ENCODE measurements around the gene MERTK. TPM values are rescaled to one million over a fixed set of nuclear protein-coding genes. Genes with fewer than 3 reads are reported as not detected.

MERTK gene
- total and polyA plus RNA-seq, 2 experiments from 2014 or later, result under 0.01 TPM; not detected in 1

GRCh38 chr2:111919794-111920608, 21.6 kb downstream of the MERTK start:
- H4K20me1 ChIP-seq (ENCODE audit: insufficient read depth), result no peaks in the 10 kb centered on the region
- no peaks in the 10 kb centered on the region for H3K9me2 ChIP-seq (ENCODE audit: insufficient read depth)
- no peaks in the 10 kb centered on the region for H3F3A ChIP-seq (ENCODE audit: insufficient read depth)
- no peak for DNase-seq
- peaks cover 11% of the 10 kb centered on the region; the same call in 1 of the 2 replicates for H3K27me3 ChIP-seq (replicated peaks; ENCODE audit: insufficient read depth)
- H3K4me1 ChIP-seq (ENCODE audit: insufficient read depth), result no peaks in the 10 kb centered on the region
- no peak overlapping the region for H2AFZ ChIP-seq
- no peak overlapping the region for H3K9ac ChIP-seq
- no peak overlapping the region for H3K4me2 ChIP-seq (ENCODE audit: unreplicated experiment)
- WGBS, 2 experiments (ENCODE audit: low coverage in 1 of 2, low lambda C conversion rate in 2 of 2, missing lambda C conversion rate in 2 of 2), result 93 to 98% methylated on average over 8 of the region's 8 CpGs
- H3K79me2 ChIP-seq (ENCODE audit: insufficient read depth), result no peaks in the 10 kb centered on the region
- H3K27ac ChIP-seq, result no peak overlapping the region
- no peak overlapping the region for H3K4me3 ChIP-seq
- no peak for TF ChIP-seq EZH2 (IDR thresholded peaks at IDR 0.05; ENCODE audit: insufficient read depth, poor library complexity, severe bottlenecking)
- TF ChIP-seq EZH2phosphoT487 (IDR thresholded peaks at IDR 0.05; ENCODE audit: insufficient read depth, low read depth), result no peak
- H3K9me3 ChIP-seq (ENCODE audit: low read depth), result no peaks in the 10 kb centered on the region
- no peaks in the 10 kb centered on the region for H3K36me3 ChIP-seq (ENCODE audit: low read depth)
- in situ Hi-C loops (cut with MboI), result no loop called here

- H4K20me1 ChIP-seq (ENCODE audit: insufficient read depth), result no peaks in the 10 kb centered on the region
- no peaks in the 10 kb centered on the region for H3K9me3 ChIP-seq (ENCODE audit: low read depth)
- H3K27me3 ChIP-seq (replicated peaks; ENCODE audit: insufficient read depth), result peaks cover 9% of the 10 kb centered on the region; the same call in 1 of the 2 replicates
- TF ChIP-seq EZH2phosphoT487 (IDR thresholded peaks at IDR 0.05; ENCODE audit: insufficient read depth, low read depth) (no peak), EZH2 (IDR thresholded peaks at IDR 0.05; ENCODE audit: insufficient read depth, poor library complexity, severe bottlenecking) (no peak)
- no peaks in the 10 kb centered on the region for H3K9me2 ChIP-seq (ENCODE audit: insufficient read depth)
- no peaks in the 10 kb centered on the region for H3K79me2 ChIP-seq (ENCODE audit: insufficient read depth)
- in situ Hi-C loops (cut with MboI), result no loop called here
- no peak overlapping the region for H3K4me3 ChIP-seq
- no peak overlapping the region for H2AFZ ChIP-seq
- DNase-seq, result peak; percentile 14
- WGBS, 2 experiments (ENCODE audit: low coverage in 1 of 2, low lambda C conversion rate in 2 of 2, missing lambda C conversion rate in 2 of 2), result 35 to 40% methylated on average over 4 of the region's 4 CpGs
- no peak overlapping the region for H3K4me2 ChIP-seq (ENCODE audit: unreplicated experiment)
- no peak overlapping the region for H3K9ac ChIP-seq
- no peak overlapping the region for H3K27ac ChIP-seq
- H3K36me3 ChIP-seq (ENCODE audit: low read depth), result no peaks in the 10 kb centered on the region
- no peaks in the 10 kb centered on the region for H3K4me1 ChIP-seq (ENCODE audit: insufficient read depth)
- no peaks in the 10 kb centered on the region for H3F3A ChIP-seq (ENCODE audit: insufficient read depth)
Measured at GRCh38 chr2:111923276-111923804, 24.9 kb downstream of the MERTK start.

GRCh38 chr2:111924617-111925107, 26.3 kb downstream of the MERTK start:
- Histone ChIP-seq H3K79me2 (ENCODE audit: insufficient read depth) (no peaks in the 10 kb centered on the region), H3K4me1 (ENCODE audit: insufficient read depth) (no peaks in the 10 kb centered on the region), H3K9me2 (ENCODE audit: insufficient read depth) (no peaks in the 10 kb centered on the region), H3F3A (ENCODE audit: insufficient read depth) (no peaks in the 10 kb centered on the region), H3K9ac (no peak overlapping the region), H3K36me3 (ENCODE audit: low read depth) (no peaks in the 10 kb centered on the region), H2AFZ (no peak overlapping the region), H3K4me3 (no peak overlapping the region), H4K20me1 (ENCODE audit: insufficient read depth) (no peaks in the 10 kb centered on the region), H3K4me2 (ENCODE audit: unreplicated experiment) (no peak overlapping the region), H3K27ac (no peak overlapping the region), H3K27me3 (replicated peaks; ENCODE audit: insufficient read depth) (peaks cover 9% of the 10 kb centered on the region; the same call in 1 of the 2 replicates), H3K9me3 (ENCODE audit: low read depth) (no peaks in the 10 kb centered on the region)
- DNase-seq, result no peak
- TF ChIP-seq EZH2phosphoT487 (IDR thresholded peaks at IDR 0.05; ENCODE audit: insufficient read depth, low read depth) (no peak), EZH2 (IDR thresholded peaks at IDR 0.05; ENCODE audit: insufficient read depth, poor library complexity, severe bottlenecking) (no peak)
- WGBS, 2 experiments (ENCODE audit: low coverage in 1 of 2, low lambda C conversion rate in 2 of 2, missing lambda C conversion rate in 2 of 2), result 63 to 64% methylated on average over 3 of the region's 3 CpGs
- in situ Hi-C loops (cut with MboI), result no loop called here

GRCh38 chr2:111927723-111928122, 29.3 kb downstream of the MERTK start:
- Histone ChIP-seq H3K36me3 (ENCODE audit: low read depth) (no peaks in the 10 kb centered on the region), H3K4me3 (no peak overlapping the region), H3K9ac (no peak overlapping the region), H2AFZ (no peak overlapping the region), H3K27me3 (replicated peaks; ENCODE audit: insufficient read depth) (peaks cover 9% of the 10 kb centered on the region; the same call in 1 of the 2 replicates), H4K20me1 (ENCODE audit: insufficient read depth) (no peaks in the 10 kb centered on the region), H3K4me1 (ENCODE audit: insufficient read depth) (peaks cover 6% of the 10 kb centered on the region; the same call in 1 of the 2 replicates), H3K27ac (no peak overlapping the region), H3K4me2 (ENCODE audit: unreplicated experiment) (no peak overlapping the region), H3K9me2 (ENCODE audit: insufficient read depth) (no peaks in the 10 kb centered on the region), H3F3A (ENCODE audit: insufficient read depth) (no peaks in the 10 kb centered on the region), H3K79me2 (ENCODE audit: insufficient read depth) (no peaks in the 10 kb centered on the region), H3K9me3 (ENCODE audit: low read depth) (no peaks in the 10 kb centered on the region)
- TF ChIP-seq EZH2 (IDR thresholded peaks at IDR 0.05; ENCODE audit: insufficient read depth, poor library complexity, severe bottlenecking), result no peak
- TF ChIP-seq EZH2phosphoT487 (IDR thresholded peaks at IDR 0.05; ENCODE audit: insufficient read depth, low read depth), result no peak
- 68 to 87% methylated on average over 2 of the region's 2 CpGs for WGBS, 2 experiments (ENCODE audit: low coverage in 1 of 2, low lambda C conversion rate in 2 of 2, missing lambda C conversion rate in 2 of 2)
- in situ Hi-C loops (cut with MboI), result no loop called here
- no peak for DNase-seq

All from GM23248 (cell line).